ENCODE measurements around the gene HAUS8.

DNA sequence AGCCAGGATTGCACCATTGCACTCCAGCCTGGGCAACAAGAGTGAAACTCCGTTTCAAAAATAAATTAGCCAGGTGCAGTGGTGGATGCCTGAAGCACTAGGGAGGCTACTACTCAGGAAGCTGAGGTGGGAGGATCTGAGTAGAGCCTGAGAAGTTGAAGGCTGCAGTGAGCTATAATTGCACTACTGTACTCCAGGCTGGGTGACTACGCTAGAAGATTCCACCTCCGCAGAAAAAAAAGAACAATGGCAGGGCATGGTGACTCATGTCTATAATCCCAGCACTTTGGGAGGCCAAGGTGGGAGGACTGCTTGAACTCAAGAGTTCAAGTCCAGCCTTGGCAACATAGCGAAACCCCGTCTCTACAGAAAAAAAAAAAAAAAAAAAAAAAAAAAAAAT lies 20.5 kb downstream of the HAUS8 start:
- TF ChIP-seq, protein P1, sequence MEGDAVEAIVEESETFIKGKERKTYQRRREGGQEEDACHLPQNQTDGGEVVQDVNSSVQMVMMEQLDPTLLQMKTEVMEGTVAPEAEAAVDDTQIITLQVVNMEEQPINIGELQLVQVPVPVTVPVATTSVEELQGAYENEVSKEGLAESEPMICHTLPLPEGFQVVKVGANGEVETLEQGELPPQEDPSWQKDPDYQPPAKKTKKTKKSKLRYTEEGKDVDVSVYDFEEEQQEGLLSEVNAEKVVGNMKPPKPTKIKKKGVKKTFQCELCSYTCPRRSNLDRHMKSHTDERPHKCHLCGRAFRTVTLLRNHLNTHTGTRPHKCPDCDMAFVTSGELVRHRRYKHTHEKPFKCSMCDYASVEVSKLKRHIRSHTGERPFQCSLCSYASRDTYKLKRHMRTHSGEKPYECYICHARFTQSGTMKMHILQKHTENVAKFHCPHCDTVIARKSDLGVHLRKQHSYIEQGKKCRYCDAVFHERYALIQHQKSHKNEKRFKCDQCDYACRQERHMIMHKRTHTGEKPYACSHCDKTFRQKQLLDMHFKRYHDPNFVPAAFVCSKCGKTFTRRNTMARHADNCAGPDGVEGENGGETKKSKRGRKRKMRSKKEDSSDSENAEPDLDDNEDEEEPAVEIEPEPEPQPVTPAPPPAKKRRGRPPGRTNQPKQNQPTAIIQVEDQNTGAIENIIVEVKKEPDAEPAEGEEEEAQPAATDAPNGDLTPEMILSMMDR (IDR thresholded peaks at IDR 0.05 in 4 of 5, conservative IDR thresholded peaks at IDR 0.05 in 1 of 5) = no peak
- no peak for TF ChIP-seq POLR2A (IDR thresholded peaks at IDR 0.05)
